Uterus (tissue), 2 donors: Measurements from ENCODE around the gene GRM8.

ENCODE experiments used
- POLR2A ChIP-seq, 2 donors: fragments of 450-650 bp; IDR thresholded peaks; one replicate each; pipeline ENCODE4 v1.6.1; 2016; ENCODE audit warnings: antibody characterized with exemption in 2 of 2, mild to moderate bottlenecking in 1 of 2, moderate library complexity in 1 of 2
- TF ChIP-seq, protein P1 (sequence below), 4 experiments: fragments of 200-600 bp in 2 of 4; fragments of 450-650 bp in 2 of 4; sonication (generic) in 2 of 4; IDR thresholded peaks; one replicate each; pipeline ENCODE4 v1.5.1; 2016 to 2019; ENCODE audit warnings: antibody characterized with exemption in 4 of 4, mild to moderate bottlenecking in 2 of 4, moderate library complexity in 1 of 4

GRCh38 chr7:127287133-127287532 is 34.4 kb upstream of the GRM8 start:
- TF ChIP-seq, protein P1, sequence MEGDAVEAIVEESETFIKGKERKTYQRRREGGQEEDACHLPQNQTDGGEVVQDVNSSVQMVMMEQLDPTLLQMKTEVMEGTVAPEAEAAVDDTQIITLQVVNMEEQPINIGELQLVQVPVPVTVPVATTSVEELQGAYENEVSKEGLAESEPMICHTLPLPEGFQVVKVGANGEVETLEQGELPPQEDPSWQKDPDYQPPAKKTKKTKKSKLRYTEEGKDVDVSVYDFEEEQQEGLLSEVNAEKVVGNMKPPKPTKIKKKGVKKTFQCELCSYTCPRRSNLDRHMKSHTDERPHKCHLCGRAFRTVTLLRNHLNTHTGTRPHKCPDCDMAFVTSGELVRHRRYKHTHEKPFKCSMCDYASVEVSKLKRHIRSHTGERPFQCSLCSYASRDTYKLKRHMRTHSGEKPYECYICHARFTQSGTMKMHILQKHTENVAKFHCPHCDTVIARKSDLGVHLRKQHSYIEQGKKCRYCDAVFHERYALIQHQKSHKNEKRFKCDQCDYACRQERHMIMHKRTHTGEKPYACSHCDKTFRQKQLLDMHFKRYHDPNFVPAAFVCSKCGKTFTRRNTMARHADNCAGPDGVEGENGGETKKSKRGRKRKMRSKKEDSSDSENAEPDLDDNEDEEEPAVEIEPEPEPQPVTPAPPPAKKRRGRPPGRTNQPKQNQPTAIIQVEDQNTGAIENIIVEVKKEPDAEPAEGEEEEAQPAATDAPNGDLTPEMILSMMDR (IDR thresholded peaks at IDR 0.05): no peak
- TF ChIP-seq POLR2A (IDR thresholded peaks at IDR 0.05): no peak
